ENCODE measurements around the gene TUBG2.

GRCh38 chr17:42655528-42655927, 3.6 kb upstream of the TUBG2 start:
- TF ChIP-seq CTCF (IDR thresholded peaks at IDR 0.05; ENCODE audit: low read depth, low read length) = no peak
- no peak for TF ChIP-seq MAX (IDR thresholded peaks at IDR 0.05; ENCODE audit: low read depth, low read length)
- TF ChIP-seq POLR2A (IDR thresholded peaks at IDR 0.05; ENCODE audit: extremely low read depth, insufficient read length) = no peak
- TF ChIP-seq MYC (IDR thresholded peaks at IDR 0.05; ENCODE audit: low read depth, low read length) = no peak
